ENCODE results near the gene SCFD1. TPM values are rescaled to one million over a fixed set of nuclear protein-coding genes. Genes with fewer than 3 reads are reported as not detected.

Gene SCFD1
- total RNA-seq, 1 donor from 2014 or later: 68.8 TPM

DNA sequence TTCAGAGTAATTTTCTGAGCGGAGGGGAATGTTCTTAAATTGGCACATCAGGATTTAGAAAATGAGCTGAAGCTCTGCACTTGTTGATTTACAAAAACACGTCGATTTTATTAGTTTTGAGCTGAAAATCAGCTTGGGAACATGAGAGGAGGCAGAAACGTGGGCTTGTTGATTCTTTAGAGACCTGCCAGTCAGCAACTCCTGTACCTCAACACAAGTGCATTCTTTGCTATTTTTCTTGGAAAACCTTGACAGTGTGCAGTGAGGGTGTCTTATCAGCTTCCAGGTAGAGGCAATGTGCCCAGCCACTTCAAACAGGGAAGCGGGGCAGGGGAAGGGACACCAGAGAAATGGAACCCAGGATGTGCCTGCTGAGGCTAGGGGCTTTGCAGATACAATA, 149.5 kb downstream of the SCFD1 start:
- Mint-ChIP-seq H3K4me3 (no peak overlapping the region), H3K36me3 (no peaks in the 10 kb centered on the region), H3K27me3 (peaks cover 6% of the 10 kb centered on the region), H3K9me3 (no peaks in the 10 kb centered on the region), H3K4me1 (ENCODE audit: unreplicated experiment) (no peaks in the 10 kb centered on the region), H3K27ac (no peak overlapping the region)
- TF ChIP-seq CTCF (conservative IDR thresholded peaks at IDR 0.05): no peak
- DNase-seq (ENCODE audit: extremely low spot score, unreplicated experiment): no peak

GRCh38 chr14:30779210-30779609, 157.1 kb downstream of the SCFD1 start:
- Mint-ChIP-seq H3K27ac (no peak overlapping the region), H3K36me3 (no peaks in the 10 kb centered on the region), H3K27me3 (no peaks in the 10 kb centered on the region), H3K4me1 (ENCODE audit: unreplicated experiment) (no peaks in the 10 kb centered on the region), H3K9me3 (no peaks in the 10 kb centered on the region), H3K4me3 (no peak overlapping the region)
- DNase-seq (ENCODE audit: extremely low spot score, unreplicated experiment): no peak
- TF ChIP-seq CTCF (conservative IDR thresholded peaks at IDR 0.05): no peak

Other genes starting within 250 kb of the SCFD1 start
- gene G2E3, start 63.2 kb upstream of the SCFD1 start, total RNA-seq (ENCODE audit: low replicate concordance): 20.6 and 39.5 TPM in 2 replicates

Measured in type B pancreatic cell (in vitro differentiated cells).